Activated T-helper 17 cell treated with anti-CD3 and anti-CD28 coated beads, Interleukin-2, amount 50 U/mL, for 72 hours (primary cell): ENCODE data around the gene RPP21. TPM values are rescaled to one million over a fixed set of nuclear protein-coding genes. Genes with fewer than 3 reads are reported as not detected.
"Not testable (repeated sequence)": the region's sequence is repeated elsewhere in the genome, so short reads cannot be mapped to it uniquely, and the experiment has no call there.

Experiments used
- ATAC-seq: fragments of 150-1000 bp; cut with Tn5 transposase; replicated peaks from 2 replicates; pipeline ENCODE4 v1.10.0; 2021; ENCODE audit warnings: mild to moderate bottlenecking, moderate library complexity
- H3K27ac Mint-ChIP-seq: one replicate; pipeline ENCODE4 v1.8.0; 2022; ENCODE audit warnings: mixed read lengths
- H3K27me3 Mint-ChIP-seq: one replicate; pipeline ENCODE4 v1.8.0; 2022; ENCODE audit warnings: mixed read lengths
- H3K36me3 Mint-ChIP-seq: one replicate; pipeline ENCODE4 v1.8.0; 2022; ENCODE audit warnings: low read depth, mild to moderate bottlenecking, mixed read lengths
- H3K4me1 Mint-ChIP-seq: one replicate; pipeline ENCODE4 v1.8.0; 2022; ENCODE audit warnings: mixed read lengths
- H3K4me3 Mint-ChIP-seq: one replicate; pipeline ENCODE4 v1.8.0; 2022; ENCODE audit warnings: mild to moderate bottlenecking, mixed read lengths
- H3K9me3 Mint-ChIP-seq: one replicate; pipeline ENCODE4 v1.8.0; 2022; ENCODE audit warnings: mixed read lengths
- total RNA-seq, 2 donors: library from RNA; stranded (reverse); gene quantifications; one replicate each; pipeline ENCODE4 v1.2.3, GENCODE V29; 2022

RPP21 gene
- total RNA-seq, 2 donors from 2014 or later: 20.8 to 22.9 TPM

- H3K4me3 Mint-ChIP-seq: peak overlapping the region; percentile 33
- H3K4me1 Mint-ChIP-seq: peaks cover 40% of the 10 kb centered on the region
- H3K36me3 Mint-ChIP-seq: peaks cover 27% of the 10 kb centered on the region
Observed at GRCh38 chr6:30348957-30349356, 4.0 kb downstream of the RPP21 start.

GRCh38 chr6:30349421-30350177 is 4.6 kb downstream of the RPP21 start:
- no peaks in the 10 kb centered on the region for H3K9me3 Mint-ChIP-seq
- peak overlapping the region; percentile 21 for H3K27ac Mint-ChIP-seq
- H3K36me3 Mint-ChIP-seq: peaks cover 27% of the 10 kb centered on the region
- peaks cover 33% of the 10 kb centered on the region for H3K4me1 Mint-ChIP-seq
- ATAC-seq: peak; percentile 51
- peak overlapping the region; percentile 33 for H3K4me3 Mint-ChIP-seq
- H3K27me3 Mint-ChIP-seq: peaks cover 15% of the 10 kb centered on the region

More at GRCh38 chr6:30348957-30349356, 4.0 kb downstream of the RPP21 start:
- H3K27me3 Mint-ChIP-seq: peaks cover 12% of the 10 kb centered on the region
- H3K27ac Mint-ChIP-seq: peak overlapping the region; percentile 21
- no peaks in the 10 kb centered on the region for H3K9me3 Mint-ChIP-seq
- ATAC-seq: no peak

GRCh38 chr6:30350524-30350923 is 5.6 kb downstream of the RPP21 start:
- Mint-ChIP-seq H3K27me3 (peaks cover 24% of the 10 kb centered on the region), H3K36me3 (peaks cover 27% of the 10 kb centered on the region), H3K27ac (no peak overlapping the region), H3K9me3 (no peaks in the 10 kb centered on the region), H3K4me1 (peaks cover 29% of the 10 kb centered on the region), H3K4me3 (peak overlapping the region; percentile 17)
- no peak for ATAC-seq

- peaks cover 31% of the 10 kb centered on the region for H3K27me3 Mint-ChIP-seq
- ATAC-seq: no peak
- no peak overlapping the region for H3K27ac Mint-ChIP-seq
- no peak overlapping the region for H3K4me3 Mint-ChIP-seq
- H3K4me1 Mint-ChIP-seq: peaks cover 24% of the 10 kb centered on the region
- peaks cover 7% of the 10 kb centered on the region for H3K36me3 Mint-ChIP-seq
- H3K9me3 Mint-ChIP-seq: no peaks in the 10 kb centered on the region
Observed at GRCh38 chr6:30352550-30352949, 7.6 kb downstream of the RPP21 start.

GRCh38 chr6:30355281-30355680 is 10.3 kb downstream of the RPP21 start:
- Mint-ChIP-seq H3K4me1 (peaks cover 10% of the 10 kb centered on the region), H3K27ac (no peak overlapping the region), H3K4me3 (no peak overlapping the region), H3K9me3 (no peaks in the 10 kb centered on the region), H3K36me3 (no peaks in the 10 kb centered on the region), H3K27me3 (peaks cover 51% of the 10 kb centered on the region)
- ATAC-seq: no peak

- Mint-ChIP-seq H3K27ac (no peak overlapping the region), H3K4me3 (no peak overlapping the region), H3K36me3 (no peaks in the 10 kb centered on the region), H3K27me3 (peaks cover 62% of the 10 kb centered on the region), H3K4me1 (peaks cover 6% of the 10 kb centered on the region), H3K9me3 (no peaks in the 10 kb centered on the region)
- ATAC-seq: no peak
Observed at GRCh38 chr6:30356536-30356935, 11.6 kb downstream of the RPP21 start.

GRCh38 chr6:30357678-30358540 is 13.0 kb downstream of the RPP21 start:
- no peak overlapping the region for H3K27ac Mint-ChIP-seq
- peak overlapping the region; percentile 80 for H3K4me3 Mint-ChIP-seq
- peaks cover 64% of the 10 kb centered on the region for H3K27me3 Mint-ChIP-seq
- H3K36me3 Mint-ChIP-seq: no peaks in the 10 kb centered on the region
- peaks cover 6% of the 10 kb centered on the region for H3K4me1 Mint-ChIP-seq
- peak; percentile 83 for ATAC-seq
- H3K9me3 Mint-ChIP-seq: no peaks in the 10 kb centered on the region

GRCh38 chr6:30359276-30359675 is 14.3 kb downstream of the RPP21 start:
- peaks cover 6% of the 10 kb centered on the region for H3K4me1 Mint-ChIP-seq
- H3K27ac Mint-ChIP-seq: no peak overlapping the region
- ATAC-seq: no peak
- H3K36me3 Mint-ChIP-seq: no peaks in the 10 kb centered on the region
- H3K4me3 Mint-ChIP-seq: no peak overlapping the region
- peaks cover 59% of the 10 kb centered on the region for H3K27me3 Mint-ChIP-seq
- no peaks in the 10 kb centered on the region for H3K9me3 Mint-ChIP-seq

GRCh38 chr6:30360139-30360538 is 15.2 kb downstream of the RPP21 start:
- no peak overlapping the region for H3K27ac Mint-ChIP-seq
- H3K36me3 Mint-ChIP-seq: no peaks in the 10 kb centered on the region
- peaks cover 52% of the 10 kb centered on the region for H3K27me3 Mint-ChIP-seq
- no peak for ATAC-seq
- no peaks in the 10 kb centered on the region for H3K9me3 Mint-ChIP-seq
- no peak overlapping the region for H3K4me3 Mint-ChIP-seq
- H3K4me1 Mint-ChIP-seq: peaks cover 6% of the 10 kb centered on the region

GRCh38 chr6:30361661-30362060 is 16.7 kb downstream of the RPP21 start:
- Mint-ChIP-seq H3K9me3 (no peaks in the 10 kb centered on the region), H3K27ac (no peak overlapping the region), H3K4me3 (no peak overlapping the region), H3K36me3 (no peaks in the 10 kb centered on the region), H3K4me1 (peaks cover 6% of the 10 kb centered on the region), H3K27me3 (peaks cover 62% of the 10 kb centered on the region)
- no peak for ATAC-seq

- Mint-ChIP-seq H3K27ac (no peak overlapping the region), H3K36me3 (no peaks in the 10 kb centered on the region), H3K4me3 (no peak overlapping the region), H3K4me1 (no peaks in the 10 kb centered on the region), H3K9me3 (peaks cover 2% of the 10 kb centered on the region), H3K27me3 (peaks cover 51% of the 10 kb centered on the region)
- ATAC-seq: no peak
Observed at GRCh38 chr6:30363459-30363858, 18.5 kb downstream of the RPP21 start.

- Mint-ChIP-seq H3K36me3 (no peaks in the 10 kb centered on the region), H3K27me3 (peaks cover 47% of the 10 kb centered on the region), H3K9me3 (peaks cover 4% of the 10 kb centered on the region), H3K4me1 (no peaks in the 10 kb centered on the region), H3K4me3 (no peak overlapping the region), H3K27ac (no peak overlapping the region)
- no peak for ATAC-seq
Observed at GRCh38 chr6:30364591-30364990, 19.6 kb downstream of the RPP21 start.

GRCh38 chr6:30369280-30369679 is 24.3 kb downstream of the RPP21 start:
- not testable (repeated sequence) for H3K27ac Mint-ChIP-seq, ATAC-seq, H3K4me3 Mint-ChIP-seq, H3K9me3 Mint-ChIP-seq, H3K36me3 Mint-ChIP-seq, H3K4me1 Mint-ChIP-seq
- peaks cover 37% of the 10 kb centered on the region for H3K27me3 Mint-ChIP-seq

GRCh38 chr6:30378290-30378937 is 33.5 kb downstream of the RPP21 start:
- Mint-ChIP-seq H3K9me3 (no peaks in the 10 kb centered on the region), H3K27ac (no peak overlapping the region), H3K27me3 (peaks cover 42% of the 10 kb centered on the region), H3K4me1 (no peaks in the 10 kb centered on the region), H3K36me3 (no peaks in the 10 kb centered on the region), H3K4me3 (no peak overlapping the region)
- no peak for ATAC-seq
